Measurements from ENCODE around the gene WDR37.

- TF ChIP-seq CTCF (IDR thresholded peaks at IDR 0.05; ENCODE audit: borderline replicate concordance, extremely low read depth, low read length, poor library complexity, severe bottlenecking) (no peak), EZH2 (IDR thresholded peaks at IDR 0.05; ENCODE audit: borderline replicate concordance, low read depth, low read length, severe bottlenecking) (no peak)
Measured at GRCh38 chr10:1158066-1158465, 101.9 kb downstream of the WDR37 start.
